K562 (cell line): ENCODE results near the gene ATXN10. TPM values are rescaled to one million over a fixed set of nuclear protein-coding genes. Genes with fewer than 3 reads are reported as not detected.

Experiments
- ATAC-seq: fragments of 200-7000 bp; cut with Tn5 transposase; 3 replicates; pipeline ENCODE4 v1.9.1; 2020; ENCODE audit warnings: moderate library complexity
- BruUV-seq: library from RNA; stranded (reverse); fragments of 400-500 nt; replicated peaks from 2 replicates; lab custom pipeline; 2021; lab: Mats Ljungman, UMichigan
- CTCF ChIA-PET: fragments of 300-600 bp; formaldehyde crosslinking; extraction: SDS; loops from one replicate; lab custom pipeline; 2021; ENCODE audit warnings: low intra/inter-chr PET ratio; lab: Yijun Ruan, JAX
- POLR2A ChIA-PET: fragments of 300-600, 350-650 bp; sonication (Branson Sonifier 250); formaldehyde crosslinking; extraction: SDS; loops from one replicate; lab custom pipeline; 2021; ENCODE audit warnings: antibody characterized with exemption, inconsistent platforms; lab: Yijun Ruan, JAX
- DNase-seq, 4 experiments: peaks; one replicate each; pipeline versions ENCODE4 v3.0.0 to v3.0.0-alpha.2; 2011 to 2018; ENCODE audit warnings: low spot score in 3 of 4, mixed read lengths in 3 of 4; ENCODE audit errors: extremely low read depth in 1 of 4
- FAIRE-seq: peaks from 2 replicates; lab custom pipeline; 2011; peaks lifted over from hg19 to GRCh38; lab: Jason Lieb, UNC
- H2AFZ ChIP-seq: 2 replicates; pipeline ENCODE4 v1.6.0; 2011; ENCODE audit warnings: low read depth, low read length, control low read depth, inconsistent platforms
- H3K27ac ChIP-seq: fragments of 200-600 bp; 3 replicates; pipeline ENCODE4 v1.8.0; 2011; ENCODE audit warnings: low read depth, mild to moderate bottlenecking, control low read depth, inconsistent platforms, low read length, moderate library complexity, mixed read lengths; ENCODE audit errors: extremely low read depth
- H3K27me3 ChIP-seq, 2 experiments: fragments of 300-600 bp in 1 of 2; 2 replicates in 1 of 2; 3 replicates in 1 of 2; pipeline versions ENCODE4 v1.6.0 to v1.8.0; 2011; ENCODE audit warnings: inconsistent platforms in 2 of 2, low read length in 2 of 2, mild to moderate bottlenecking in 1 of 2, mixed read lengths in 1 of 2, moderate library complexity in 1 of 2; ENCODE audit not compliant: control insufficient read depth in 2 of 2, insufficient read depth in 2 of 2
- H3K36me3 ChIP-seq: fragments of 300-600 bp; 3 replicates; pipeline ENCODE4 v1.8.0; 2011; ENCODE audit warnings: mild to moderate bottlenecking, low read length, inconsistent platforms; ENCODE audit not compliant: control insufficient read depth, insufficient read depth
- H3K4me1 ChIP-seq, 2 experiments: fragments of 200-600 bp in 1 of 2; replicated peaks in 1 of 2; 2 replicates in 1 of 2; 3 replicates in 1 of 2; pipeline versions ENCODE4 v1.5.1 to v1.8.0; 2011; ENCODE audit warnings: inconsistent platforms in 2 of 2, low read length in 2 of 2, mild to moderate bottlenecking in 1 of 2, mixed read lengths in 1 of 2, moderate library complexity in 1 of 2; ENCODE audit not compliant: control insufficient read depth in 2 of 2, insufficient read depth in 2 of 2
- H3K4me2 ChIP-seq: 2 replicates; pipeline ENCODE4 v1.6.1; 2011; ENCODE audit warnings: low read length, control low read depth, inconsistent platforms, mixed read lengths; ENCODE audit not compliant: insufficient read depth
- H3K4me3 ChIP-seq: fragments of 200-600 bp; sonication (generic), shearing (Covaris generic); 2 replicates; pipeline ENCODE4 v1.5.1; 2016; ENCODE audit warnings: control low read depth, inconsistent platforms
- H3K79me2 ChIP-seq: fragments of 200-600 bp; 3 replicates; pipeline ENCODE4 v1.8.0; 2011; ENCODE audit warnings: low read length, inconsistent platforms; ENCODE audit not compliant: control insufficient read depth, insufficient read depth
- H3K9ac ChIP-seq, 2 experiments: 2 replicates each; pipeline versions ENCODE4 v1.6.0 to v1.6.1; 2011; ENCODE audit warnings: low read depth in 2 of 2, low read length in 2 of 2, control low read depth in 1 of 2, inconsistent platforms in 1 of 2, mild to moderate bottlenecking in 1 of 2, mixed read lengths in 1 of 2; ENCODE audit not compliant: insufficient read depth in 1 of 2
- H3K9me1 ChIP-seq: one replicate; pipeline ENCODE4 v1.6.0; 2011; ENCODE audit warnings: inconsistent platforms, mild to moderate bottlenecking, low read length, moderate library complexity; ENCODE audit not compliant: control insufficient read depth, insufficient read depth
- H3K9me3 ChIP-seq: replicated peaks from 2 replicates; pipeline ENCODE4 v1.5.1; 2011; ENCODE audit warnings: low read depth, low read length, inconsistent platforms; ENCODE audit not compliant: control insufficient read depth, insufficient read depth
- H4K20me1 ChIP-seq: replicated peaks from 2 replicates; pipeline ENCODE4 v1.6.1; 2011; ENCODE audit warnings: low read length, inconsistent platforms, mixed read lengths; ENCODE audit not compliant: control insufficient read depth, insufficient read depth
- MIER1 ChIP-seq: fragments of 450-650 bp; IDR thresholded peaks from 2 replicates; pipeline ENCODE4 v1.6.1; 2016; ENCODE audit warnings: antibody characterized with exemption, mild to moderate bottlenecking, low read depth
- ZFPM2 ChIP-seq: fragments of 250-450 bp; sonication (Bioruptor Pico); IDR thresholded peaks from 2 replicates; pipeline ENCODE4 v1.5.1; 2022; ENCODE audit warnings: mild to moderate bottlenecking
- ZNF431 ChIP-seq: sonication (generic); formaldehyde crosslinking; IDR thresholded peaks from 2 replicates; pipeline ENCODE4 v1.8.0; 2022; ENCODE audit warnings: mild to moderate bottlenecking, missing genetic modification reagents
- ZNF780A ChIP-seq: fragments of 250-450 bp; sonication (Bioruptor Pico); IDR thresholded peaks from 2 replicates; pipeline ENCODE4 v1.5.0; 2021; ENCODE audit warnings: mild to moderate bottlenecking
- WGBS: fragments of 100-300 bp; shearing (Covaris generic); methylation state at CpG from one replicate; pipeline ENCODE4 v1.1.6; 2016; ENCODE audit warnings: low coverage, mixed read lengths; ENCODE audit not compliant: insufficient coverage; ENCODE audit errors: missing lambda C conversion rate; 5-methylcytosine and 5-hydroxymethylcytosine counted together
- in situ Hi-C: fragments of 300-500 bp; cut with MboI; formaldehyde crosslinking; loops from 4 replicates; pipeline ENCODE4 v1.15.0; 2018; ENCODE audit warnings: inconsistent platforms, mixed read lengths
- intact Hi-C: fragments of 100-400 bp; cut with micrococcal nuclease; formaldehyde crosslinking; loops from 2 replicates; pipeline ENCODE4 v1.14.2; 2022
- polyA plus RNA-seq, 8 experiments: library from polyadenylated mRNA; depleted of rRNA in 4 of 8; stranded (reverse) in 5 of 8; unstranded in 3 of 8; fragments of >200 nt; fragmentation: Nextera tagmentation in 2 of 8; fragmentation: Illumina TruSeq in 1 of 8; extraction: Ambion mirVana in 2 of 8; extraction: Trizol in 1 of 8; gene quantifications; 2 replicates each; pipeline versions ENCODE4 v1.2.1 to v1.2.3, GENCODE V29; 2011 to 2014; ENCODE audit warnings: inconsistent platforms in 1 of 8, missing spikeins in 1 of 8
- total RNA-seq, 7 experiments: library from RNA; depleted of rRNA in 6 of 7; stranded (reverse); fragments of >200 nt in 6 of 7; fragmentation: Illumina TruSeq in 2 of 7; extraction: Trizol in 2 of 7; gene quantifications; 2 replicates each; pipeline versions ENCODE4 v1.2.1 to v1.2.3, GENCODE V29; 2011 to 2021; ENCODE audit warnings: low replicate concordance in 1 of 7
- TF ChIP-seq, protein P1 (sequence below): fragments of 450-650 bp; IDR thresholded peaks from 2 replicates; pipeline ENCODE4 v1.6.1; 2018; ENCODE audit not compliant: partially characterized antibody

The ATXN10 gene
- total and polyA plus RNA-seq, 9 of the 15 experiments (the other 6 are each of a cell fraction or from before 2014, with no cell fraction given): 11.5 to 190 (median 33.6) TPM

DNA sequence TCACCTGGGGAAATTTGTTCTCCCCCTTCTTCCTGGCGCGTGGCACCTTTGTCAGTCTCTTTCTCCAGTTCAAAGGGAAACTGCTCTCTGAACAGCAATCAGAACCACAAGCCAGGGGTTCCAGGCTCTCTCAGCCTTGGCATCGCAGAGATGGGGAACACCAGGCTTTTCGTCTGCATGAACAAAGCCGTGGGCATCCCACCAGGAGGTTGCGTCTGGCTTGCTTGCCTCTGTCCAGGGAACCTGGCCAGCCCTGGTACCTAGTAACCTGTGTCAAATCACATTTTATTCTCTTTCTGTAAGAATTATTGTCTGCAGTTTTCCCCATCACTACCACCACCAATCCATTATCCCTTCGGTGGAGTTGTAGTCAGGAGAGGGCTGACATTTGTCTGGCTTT lies 198.4 kb downstream of the ATXN10 start:
- Histone ChIP-seq H3K4me1 (peaks cover 0 to 8% of the 10 kb centered on the region in 2 experiments; a peak in 2 of 5 replicates), H3K9me1 (no peaks in the 10 kb centered on the region), H2AFZ (no peak overlapping the region), H3K27me3 (peaks cover 0 to 39% of the 10 kb centered on the region in 2 experiments), H3K9me3 (no peaks in the 10 kb centered on the region), H3K9ac (no peak overlapping the region), H3K4me3 (no peak overlapping the region), H4K20me1 (no peaks in the 10 kb centered on the region), H3K79me2 (no peaks in the 10 kb centered on the region), H3K4me2 (no peak overlapping the region), H3K27ac (no peak overlapping the region), H3K36me3 (no peaks in the 10 kb centered on the region)
- ChIA-PET CTCF (no interaction called here), POLR2A (no interaction called here)
- DNase-seq (no peak), ATAC-seq (no peak), FAIRE-seq (no peak)
- TF ChIP-seq MIER1 (no peak), ZNF780A (CRISPR knock-in tag) (no peak), ZNF431 (CRISPR knock-in tag) (no peak), ZFPM2 (CRISPR knock-in tag) (no peak)
- TF ChIP-seq, protein P1, sequence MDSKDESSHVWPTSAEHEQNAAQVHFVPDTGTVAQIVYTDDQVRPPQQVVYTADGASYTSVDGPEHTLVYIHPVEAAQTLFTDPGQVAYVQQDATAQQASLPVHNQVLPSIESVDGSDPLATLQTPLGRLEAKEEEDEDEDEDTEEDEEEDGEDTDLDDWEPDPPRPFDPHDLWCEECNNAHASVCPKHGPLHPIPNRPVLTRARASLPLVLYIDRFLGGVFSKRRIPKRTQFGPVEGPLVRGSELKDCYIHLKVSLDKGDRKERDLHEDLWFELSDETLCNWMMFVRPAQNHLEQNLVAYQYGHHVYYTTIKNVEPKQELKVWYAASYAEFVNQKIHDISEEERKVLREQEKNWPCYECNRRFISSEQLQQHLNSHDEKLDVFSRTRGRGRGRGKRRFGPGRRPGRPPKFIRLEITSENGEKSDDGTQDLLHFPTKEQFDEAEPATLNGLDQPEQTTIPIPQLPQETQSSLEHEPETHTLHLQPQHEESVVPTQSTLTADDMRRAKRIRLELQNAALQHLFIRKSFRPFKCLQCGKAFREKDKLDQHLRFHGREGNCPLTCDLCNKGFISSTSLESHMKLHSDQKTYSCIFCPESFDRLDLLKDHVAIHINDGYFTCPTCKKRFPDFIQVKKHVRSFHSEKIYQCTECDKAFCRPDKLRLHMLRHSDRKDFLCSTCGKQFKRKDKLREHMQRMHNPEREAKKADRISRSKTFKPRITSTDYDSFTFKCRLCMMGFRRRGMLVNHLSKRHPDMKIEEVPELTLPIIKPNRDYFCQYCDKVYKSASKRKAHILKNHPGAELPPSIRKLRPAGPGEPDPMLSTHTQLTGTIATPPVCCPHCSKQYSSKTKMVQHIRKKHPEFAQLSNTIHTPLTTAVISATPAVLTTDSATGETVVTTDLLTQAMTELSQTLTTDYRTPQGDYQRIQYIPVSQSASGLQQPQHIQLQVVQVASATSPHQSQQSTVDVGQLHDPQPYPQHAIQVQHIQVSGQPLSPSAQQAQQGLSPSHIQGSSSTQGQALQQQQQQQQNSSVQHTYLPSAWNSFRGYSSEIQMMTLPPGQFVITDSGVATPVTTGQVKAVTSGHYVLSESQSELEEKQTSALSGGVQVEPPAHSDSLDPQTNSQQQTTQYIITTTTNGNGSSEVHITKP: no peak
- intact Hi-C loops: no loop called here
- WGBS: 0% methylated on average over 5 of the region's 7 CpGs
- BruUV-seq: no TSS peak
- in situ Hi-C loops: no loop called here
